ENCODE data around the gene RNASEH2A. TPM values are rescaled to one million over a fixed set of nuclear protein-coding genes. Genes with fewer than 3 reads are reported as not detected.

Gene RNASEH2A
- total RNA-seq, 3 donors from 2014 or later: 5.5 to 12.4 (median 6.5) TPM

- intact Hi-C loops (cut with DNase I, micrococcal nuclease): loop anchor here in 1 of 2 donors (5.0 kb wide), 1 partner anchor 81 kb away; no protein-coding TSS in a partner anchor
- Histone ChIP-seq H3K9me3 (no peaks in the 10 kb centered on the region), H3K36me3 (ENCODE audit: low read depth) (no peaks in the 10 kb centered on the region), H3K4me3 (no peak overlapping the region), H3K4me1 (ENCODE audit: low read depth) (peaks cover 13% of the 10 kb centered on the region)
- DNase-seq (peak in 2 of 3 donors; percentile 84 to 94), ATAC-seq (peak; percentile 88)
- TF ChIP-seq CTCF (IDR thresholded peaks at IDR 0.05): peak; percentile 94
Measured at GRCh38 chr19:12766051-12766521, 40.3 kb upstream of the RNASEH2A start.

GRCh38 chr19:12767150-12767549, 39.2 kb upstream of the RNASEH2A start:
- no peak for DNase-seq
- Histone ChIP-seq H3K9me3 (no peaks in the 10 kb centered on the region), H3K4me3 (no peak overlapping the region), H3K36me3 (ENCODE audit: low read depth) (no peaks in the 10 kb centered on the region), H3K4me1 (ENCODE audit: low read depth) (peaks cover 13% of the 10 kb centered on the region)
- intact Hi-C loops (cut with DNase I, micrococcal nuclease): loop anchor here in 1 of 2 donors (5.0 kb wide), 1 partner anchor 80 kb away; no protein-coding TSS in a partner anchor
- no peak for TF ChIP-seq CTCF (IDR thresholded peaks at IDR 0.05)
- ATAC-seq: no peak

GRCh38 chr19:12767666-12768065, 38.7 kb upstream of the RNASEH2A start:
- peaks cover 13% of the 10 kb centered on the region for H3K4me1 ChIP-seq (ENCODE audit: low read depth)
- no peak overlapping the region for H3K4me3 ChIP-seq
- no peaks in the 10 kb centered on the region for H3K9me3 ChIP-seq
- ATAC-seq (no peak), DNase-seq (no peak)
- intact Hi-C loops (cut with DNase I, micrococcal nuclease): loop anchor here in 1 of 2 donors (5.0 kb wide), 1 partner anchor 80 kb away; no protein-coding TSS in a partner anchor
- H3K36me3 ChIP-seq (ENCODE audit: low read depth): no peaks in the 10 kb centered on the region
- no peak for TF ChIP-seq CTCF (IDR thresholded peaks at IDR 0.05)

GRCh38 chr19:12769689-12770088, 36.7 kb upstream of the RNASEH2A start:
- ATAC-seq: peak; percentile 86

GRCh38 chr19:12770922-12771321, 35.5 kb upstream of the RNASEH2A start:
- intact Hi-C loops (cut with DNase I, micrococcal nuclease): no loop called here
- no peak for DNase-seq
- Histone ChIP-seq H3K36me3 (ENCODE audit: low read depth) (no peaks in the 10 kb centered on the region), H3K4me3 (no peak overlapping the region), H3K4me1 (ENCODE audit: low read depth) (peaks cover 26% of the 10 kb centered on the region), H3K9me3 (no peaks in the 10 kb centered on the region)
- no peak for ATAC-seq
- TF ChIP-seq CTCF (IDR thresholded peaks at IDR 0.05): no peak

More at GRCh38 chr19:12769689-12770088, 36.7 kb upstream of the RNASEH2A start:
- H3K4me1 ChIP-seq (ENCODE audit: low read depth): peaks cover 24% of the 10 kb centered on the region
- no peak overlapping the region for H3K4me3 ChIP-seq
- no peaks in the 10 kb centered on the region for H3K36me3 ChIP-seq (ENCODE audit: low read depth)
- DNase-seq: peak; percentile 59 to 79 (median 78)
- intact Hi-C loops (cut with DNase I, micrococcal nuclease): loop anchor here in 1 of 2 donors (5.0 kb wide), 1 partner anchor 78 kb away; no protein-coding TSS in a partner anchor
- TF ChIP-seq CTCF (IDR thresholded peaks at IDR 0.05): no peak
- H3K9me3 ChIP-seq: no peaks in the 10 kb centered on the region

Data from mucosa of descending colon (tissue), 3 donors.